ENCODE data around the gene SLC25A44. TPM values are rescaled to one million over a fixed set of nuclear protein-coding genes. Genes with fewer than 3 reads are reported as not detected.
"Not testable (repeated sequence)": the region's sequence is repeated elsewhere in the genome, so short reads cannot be mapped to it uniquely, and the experiment has no call there.

SLC25A44 gene
- total RNA-seq, 1 experiment from 2014 or later: 11.9 TPM

- in situ Hi-C loops (cut with HindIII; ENCODE audit: low sequenced_read_pairs): no loop called here
- DNase-seq (ENCODE audit: low spot score): no peak
Measured at GRCh38 chr1:156195853-156196252, 1.9 kb downstream of the SLC25A44 start.

- in situ Hi-C loops (cut with HindIII; ENCODE audit: low sequenced_read_pairs): no loop called here
- DNase-seq (ENCODE audit: low spot score): no peak
Measured at GRCh38 chr1:156196445-156196844, 2.5 kb downstream of the SLC25A44 start.

DNA sequence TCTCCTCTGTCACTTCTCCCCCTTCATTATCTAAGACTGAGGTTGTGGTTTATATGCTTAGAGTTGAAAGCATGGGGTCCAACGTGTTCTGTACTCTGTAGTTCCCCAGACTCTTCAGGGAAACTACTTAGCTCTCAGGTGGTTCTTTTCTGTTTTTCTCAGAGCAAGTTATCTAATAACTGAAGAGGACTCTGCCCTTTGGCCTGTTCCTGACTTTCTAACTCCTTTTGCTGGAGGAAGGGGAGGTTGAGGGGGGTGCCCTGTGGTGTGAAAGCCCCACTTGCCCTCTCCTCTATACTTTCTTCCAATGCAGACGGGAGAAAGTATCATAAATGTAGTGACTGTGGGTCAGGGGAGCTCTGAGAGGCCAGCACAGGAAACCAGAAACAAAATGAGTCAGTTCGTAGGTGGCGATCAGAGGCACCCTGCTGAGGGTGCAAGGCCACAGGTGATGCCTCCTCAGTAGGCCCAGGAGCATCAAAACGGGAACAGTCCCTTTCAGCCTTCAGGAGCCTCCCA, 5.0 kb downstream of the SLC25A44 start:
- in situ Hi-C loops (cut with HindIII; ENCODE audit: low sequenced_read_pairs): no loop called here

DNA sequence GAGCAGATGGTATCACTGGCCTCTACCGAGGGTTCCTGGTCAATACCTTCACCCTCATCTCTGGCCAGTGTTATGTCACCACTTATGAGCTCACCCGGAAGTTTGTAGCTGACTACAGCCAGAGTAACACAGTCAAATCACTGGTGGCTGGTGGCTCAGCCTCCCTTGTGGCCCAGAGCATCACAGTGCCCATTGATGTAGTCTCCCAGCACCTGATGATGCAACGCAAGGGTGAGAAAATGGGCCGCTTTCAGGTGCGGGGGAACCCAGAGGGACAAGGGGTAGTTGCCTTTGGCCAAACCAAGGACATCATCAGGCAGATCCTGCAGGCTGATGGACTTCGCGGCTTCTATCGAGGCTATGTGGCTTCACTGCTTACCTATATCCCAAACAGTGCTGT, 6.1 kb downstream of the SLC25A44 start:
- in situ Hi-C loops (cut with HindIII; ENCODE audit: low sequenced_read_pairs): no loop called here
- DNase-seq (ENCODE audit: low spot score): no peak

More for the DNA sequence above, 5.0 kb downstream of the SLC25A44 start:
- no peak for DNase-seq (ENCODE audit: low spot score)

DNA sequence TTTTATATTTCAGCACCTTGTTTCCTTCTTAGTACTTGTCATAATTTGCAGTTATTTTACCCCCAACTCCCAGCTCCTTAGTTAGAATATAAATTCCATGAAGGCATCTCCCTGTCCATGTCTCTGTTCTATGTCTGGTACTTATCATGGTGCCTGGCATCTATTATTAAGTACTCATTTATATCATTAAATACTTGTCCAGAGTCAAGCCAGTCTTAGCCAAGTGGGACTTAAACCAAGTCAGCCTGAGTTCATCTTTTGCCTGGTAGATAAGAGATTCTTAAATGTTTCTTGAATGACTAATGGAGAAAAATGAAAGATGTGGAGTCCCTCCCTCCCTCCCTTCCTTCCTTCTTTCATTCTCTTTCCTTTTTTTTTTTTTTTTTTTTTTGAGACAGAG, 9.4 kb downstream of the SLC25A44 start:
- in situ Hi-C loops (cut with HindIII; ENCODE audit: low sequenced_read_pairs): no loop called here
- no peak for DNase-seq (ENCODE audit: low spot score)

DNA sequence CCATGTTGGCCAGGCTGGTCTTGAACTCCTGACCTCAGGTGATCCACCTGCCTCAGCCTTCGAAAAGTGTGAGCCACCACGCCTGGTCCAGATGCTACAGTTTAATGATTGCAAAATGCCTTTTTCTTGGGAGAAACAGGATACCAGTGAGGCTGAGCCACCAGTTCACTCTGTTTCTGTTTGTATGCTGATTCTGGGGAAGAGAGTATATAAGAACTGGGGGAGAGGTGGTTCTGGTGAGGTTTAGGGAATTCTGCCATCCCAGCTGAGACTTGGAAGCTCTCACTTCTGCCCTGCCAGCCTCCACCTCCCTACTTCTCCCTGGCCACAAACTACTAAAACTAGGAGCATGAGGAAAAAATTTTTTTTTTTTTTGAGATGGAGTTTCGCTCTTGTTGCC, 10.8 kb downstream of the SLC25A44 start:
- no peak for DNase-seq (ENCODE audit: low spot score)
- in situ Hi-C loops (cut with HindIII; ENCODE audit: low sequenced_read_pairs): no loop called here

DNA sequence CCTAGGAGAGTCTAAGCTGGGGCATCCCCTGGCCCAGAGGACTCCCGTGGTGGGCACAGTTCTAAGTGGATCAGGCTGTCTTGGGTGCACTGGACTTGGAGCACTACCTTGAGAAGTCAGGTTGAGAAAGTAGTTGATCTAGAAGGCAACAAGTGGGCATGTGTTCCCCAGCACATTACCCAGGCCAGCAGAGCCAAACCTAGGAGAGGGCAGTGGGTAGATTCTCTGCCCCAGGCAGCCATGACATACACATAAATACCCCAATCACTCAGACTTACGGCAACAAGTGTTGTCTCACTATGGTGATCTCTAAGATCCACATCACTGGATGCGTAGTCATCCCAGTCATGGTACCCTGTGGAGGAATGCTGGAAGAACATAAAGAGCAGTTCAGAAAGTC, 17.3 kb downstream of the SLC25A44 start:
- in situ Hi-C loops (cut with HindIII; ENCODE audit: low sequenced_read_pairs): no loop called here

DNA sequence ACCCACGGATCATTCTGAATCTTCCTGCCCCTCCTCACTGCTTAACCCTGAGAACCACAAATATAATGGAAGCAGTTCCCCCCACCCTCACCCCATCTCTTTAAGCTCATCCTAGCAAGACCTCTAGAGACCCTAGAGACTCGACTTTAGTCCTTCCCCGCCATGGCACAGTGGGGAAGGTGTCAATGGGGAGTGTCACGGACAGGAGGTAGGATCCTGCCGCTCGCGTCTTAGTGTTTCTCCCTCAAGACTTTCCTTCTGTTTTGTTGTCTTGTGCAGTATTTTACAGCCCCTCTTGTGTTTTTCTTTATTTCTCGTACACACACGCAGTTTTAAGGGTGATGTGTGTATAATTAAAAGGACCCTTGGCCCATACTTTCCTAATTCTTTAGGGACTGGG, 18.2 kb downstream of the SLC25A44 start:
- in situ Hi-C loops (cut with HindIII; ENCODE audit: low sequenced_read_pairs): no loop called here
- DNase-seq (ENCODE audit: low spot score): no peak

More for the DNA sequence above, 17.3 kb downstream of the SLC25A44 start:
- DNase-seq (ENCODE audit: low spot score): no peak

DNA sequence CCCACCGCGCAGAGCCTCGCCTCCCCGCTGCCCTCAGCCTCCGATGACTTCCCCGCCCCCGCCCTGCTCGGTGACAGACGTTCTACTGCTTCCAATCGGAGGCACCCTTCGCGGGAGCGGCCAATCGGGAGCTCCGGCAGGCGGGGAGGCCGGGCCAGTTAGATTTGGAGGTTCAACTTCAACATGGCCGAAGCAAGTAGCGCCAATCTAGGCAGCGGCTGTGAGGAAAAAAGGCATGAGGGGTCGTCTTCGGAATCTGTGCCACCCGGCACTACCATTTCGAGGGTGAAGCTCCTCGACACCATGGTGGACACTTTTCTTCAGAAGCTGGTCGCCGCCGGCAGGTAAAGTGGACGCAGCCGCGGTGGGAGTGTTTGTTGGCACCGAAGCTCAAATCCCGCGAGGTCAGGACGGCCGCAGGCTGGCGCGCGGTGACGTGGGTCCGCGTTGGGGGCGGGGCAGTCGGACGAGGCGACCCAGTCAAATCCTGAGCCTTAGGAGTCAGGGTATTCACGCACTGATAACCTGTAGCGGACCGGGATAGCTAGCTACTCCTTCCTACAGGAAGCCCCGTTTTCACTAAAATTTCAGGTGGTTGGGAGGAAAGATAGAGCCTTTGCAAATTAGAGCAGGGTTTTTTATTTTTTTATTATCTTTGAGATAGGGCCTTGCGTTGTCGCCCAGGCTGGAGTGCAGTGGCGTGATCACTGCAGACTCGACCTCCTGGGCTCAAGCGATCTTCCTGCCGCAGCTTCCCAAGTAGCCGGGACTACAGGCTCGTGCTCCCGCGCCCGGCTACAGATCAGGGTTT, 19.1 kb downstream of the SLC25A44 start, which contains the start of gene PMF1:
PMF1 (plus strand) TSS at position 175 of the 811 bp plus-strand sequence; CDS start at position 184, 9 bp downstream.
- in situ Hi-C loops (cut with HindIII; ENCODE audit: low sequenced_read_pairs): no loop called here
- peak; percentile 97 for DNase-seq (ENCODE audit: low spot score)

DNA sequence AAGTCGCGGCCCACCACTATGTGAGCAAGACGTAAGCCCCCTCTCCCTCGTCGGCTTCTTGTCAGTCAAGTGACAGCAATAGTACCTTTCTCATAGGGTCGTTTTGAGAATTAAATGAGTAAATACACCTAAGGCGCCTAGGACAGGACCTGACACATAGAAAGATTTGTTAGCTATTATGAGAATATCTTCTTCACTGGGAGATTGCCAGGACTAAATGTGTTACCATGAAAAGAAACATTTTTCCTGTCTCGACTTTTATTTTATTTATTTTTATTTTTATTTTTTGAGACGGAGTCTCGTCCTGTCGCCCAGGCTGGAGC, 19.7 kb downstream of the SLC25A44 start:
- in situ Hi-C loops (cut with HindIII; ENCODE audit: low sequenced_read_pairs): no loop called here
- DNase-seq (ENCODE audit: low spot score): no peak

DNA sequence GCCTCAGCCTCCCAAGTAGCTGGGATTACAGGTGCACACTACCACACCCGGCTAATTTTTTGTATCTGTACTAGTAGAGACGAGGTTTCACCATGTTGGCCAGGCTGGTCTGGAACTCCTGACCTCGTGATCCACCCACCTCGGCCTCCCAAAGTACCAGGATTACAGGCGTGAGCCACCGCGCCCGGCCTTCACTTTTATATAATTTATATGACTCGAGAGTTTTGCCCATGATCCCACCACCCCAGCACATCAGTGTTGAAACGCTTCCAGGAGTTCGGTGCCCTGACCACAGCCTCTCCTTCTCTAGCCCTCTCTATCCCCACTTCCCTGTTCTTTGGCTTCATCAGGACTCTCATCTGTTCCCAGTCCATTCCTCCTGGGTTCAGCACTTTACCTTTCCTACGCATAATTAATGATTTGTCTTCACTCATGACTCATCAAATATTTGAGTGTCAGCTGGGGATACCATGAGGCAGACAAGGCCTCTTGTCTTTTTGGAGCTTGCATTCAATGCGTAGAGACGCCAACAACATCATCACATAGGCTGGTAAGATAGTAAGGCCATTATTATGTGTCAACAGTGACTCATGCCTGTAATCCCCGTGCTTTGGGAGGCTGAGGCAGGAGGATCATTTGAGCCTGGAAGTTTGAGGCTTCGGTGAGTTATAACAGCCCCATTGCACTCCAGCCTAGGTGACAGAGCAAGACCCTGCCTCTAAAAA, 20.3 kb downstream of the SLC25A44 start:
- in situ Hi-C loops (cut with HindIII; ENCODE audit: low sequenced_read_pairs): no loop called here
- no peak for DNase-seq (ENCODE audit: low spot score)

DNA sequence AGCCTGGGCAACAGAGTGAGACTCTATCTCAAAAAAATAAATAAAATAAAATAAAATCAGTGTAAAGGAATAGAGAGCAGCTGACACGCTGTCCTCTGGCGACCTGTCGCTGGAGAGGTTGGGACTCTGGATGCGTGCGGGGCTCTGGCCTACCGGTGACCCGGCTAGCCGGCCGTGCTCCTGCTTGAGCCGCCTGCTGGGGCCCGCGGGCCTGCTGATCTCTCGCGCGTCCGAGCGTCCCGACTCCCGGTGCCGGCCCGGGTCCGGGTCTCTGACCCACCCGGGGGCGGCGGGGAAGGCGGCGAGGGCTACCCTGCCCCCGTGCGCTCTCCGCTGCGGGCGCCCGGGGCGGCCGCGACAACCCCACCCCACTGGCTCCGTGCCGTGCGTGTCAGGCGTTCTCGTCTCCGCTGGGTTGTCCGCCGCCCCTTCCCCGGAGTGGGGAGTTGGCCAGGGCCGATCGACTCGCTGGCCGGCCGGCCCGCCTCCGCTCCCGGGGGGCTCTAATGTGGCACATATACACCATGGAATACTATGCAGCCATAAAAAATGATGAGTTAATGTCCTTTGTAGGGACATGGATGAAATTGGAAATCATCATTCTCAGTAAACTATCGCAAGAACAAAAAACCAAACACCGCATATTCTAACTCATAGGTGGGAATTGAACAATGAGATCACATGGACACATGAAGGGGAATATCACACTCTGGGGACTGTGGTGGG, 22.6 kb downstream of the SLC25A44 start:
- DNase-seq (ENCODE audit: low spot score); in situ Hi-C loops (cut with HindIII; ENCODE audit: low sequenced_read_pairs): not testable (repeated sequence)

DNA sequence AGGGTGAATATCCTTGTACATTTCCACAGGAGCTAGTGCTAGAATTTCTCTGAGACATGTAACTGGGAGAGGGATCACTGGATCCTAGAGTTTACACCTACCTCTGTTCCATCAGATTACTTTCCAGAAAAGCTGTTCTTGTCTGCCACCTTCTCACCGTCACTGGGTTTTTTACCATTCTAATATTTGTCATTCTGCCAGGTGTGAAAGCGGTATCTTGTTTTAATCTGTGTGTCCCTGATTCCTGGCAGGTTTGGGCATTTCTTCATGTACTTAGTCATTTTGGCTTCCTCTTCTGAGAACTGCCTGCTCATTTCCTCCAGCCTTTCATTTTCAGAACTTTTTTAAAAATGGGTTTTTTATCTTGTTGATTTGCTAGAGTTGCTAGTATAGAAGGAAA, 24.0 kb downstream of the SLC25A44 start:
- in situ Hi-C loops (cut with HindIII; ENCODE audit: low sequenced_read_pairs): no loop called here
- no peak for DNase-seq (ENCODE audit: low spot score)

DNA sequence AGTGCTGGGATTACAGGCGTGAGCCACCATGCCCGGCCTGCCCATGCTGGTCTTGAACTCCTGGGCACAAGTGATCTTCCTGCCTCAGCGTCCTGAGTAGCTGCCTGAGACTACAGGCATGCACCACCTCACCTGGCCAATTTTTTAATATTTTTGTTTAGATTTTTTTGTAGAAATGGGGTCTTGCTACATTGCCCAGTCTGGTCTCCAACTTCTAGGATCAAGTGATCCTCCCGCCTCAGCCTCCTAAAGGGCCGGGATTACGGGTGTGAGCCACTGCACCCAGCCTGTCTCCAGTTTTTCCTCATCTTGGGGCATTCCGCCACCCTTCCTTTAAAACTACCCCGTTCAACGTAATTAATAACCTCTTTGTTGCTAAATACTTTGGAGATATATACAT, 26.3 kb downstream of the SLC25A44 start:
- in situ Hi-C loops (cut with HindIII; ENCODE audit: low sequenced_read_pairs): loop anchor here (10.0 kb wide), 1 partner anchor 85 kb away; no protein-coding TSS in a partner anchor
- DNase-seq (ENCODE audit: low spot score): no peak

DNA sequence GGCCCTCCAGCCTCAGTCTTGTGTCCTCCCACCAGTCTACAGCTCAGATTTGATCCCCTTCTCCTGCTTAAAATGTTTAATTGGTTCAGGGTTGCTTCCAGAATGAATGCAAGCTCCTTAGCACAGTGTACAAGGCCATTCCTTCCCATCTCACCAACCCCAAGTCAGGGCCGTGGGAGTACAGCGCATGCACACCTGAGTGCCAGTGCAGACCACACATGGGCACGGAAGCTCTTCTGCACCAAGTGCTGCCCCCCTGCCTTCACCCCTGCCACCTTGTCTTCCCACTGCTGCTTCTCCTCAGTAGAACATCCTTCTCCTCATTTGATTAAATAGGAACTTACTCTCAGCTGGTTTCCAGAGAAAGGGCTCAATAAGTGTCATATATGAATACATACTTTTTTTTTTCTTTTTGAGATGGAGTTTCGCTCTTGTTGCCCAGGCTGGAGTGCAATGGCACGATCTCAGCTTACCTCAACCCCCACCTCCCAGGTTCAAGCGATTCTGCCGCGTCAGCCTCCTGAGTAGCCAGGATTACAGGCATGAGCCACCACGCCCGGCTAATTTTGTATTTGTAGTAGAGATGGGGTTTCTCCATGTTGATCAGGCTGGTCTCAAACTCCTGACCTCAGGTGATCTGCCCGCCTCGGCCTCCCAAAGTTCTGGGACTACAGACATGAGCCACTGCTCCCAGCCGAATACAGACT, 28.2 kb downstream of the SLC25A44 start:
- DNase-seq (ENCODE audit: low spot score): no peak
- in situ Hi-C loops (cut with HindIII; ENCODE audit: low sequenced_read_pairs): loop anchor here (10.0 kb wide), 1 partner anchor 87 kb away; no protein-coding TSS in a partner anchor

GRCh38 chr1:156225677-156226014, 31.7 kb downstream of the SLC25A44 start:
- no peak for DNase-seq (ENCODE audit: low spot score)
- in situ Hi-C loops (cut with HindIII; ENCODE audit: low sequenced_read_pairs): loop anchor here (10.0 kb wide), 1 partner anchor 91 kb away; no protein-coding TSS in a partner anchor

DNA sequence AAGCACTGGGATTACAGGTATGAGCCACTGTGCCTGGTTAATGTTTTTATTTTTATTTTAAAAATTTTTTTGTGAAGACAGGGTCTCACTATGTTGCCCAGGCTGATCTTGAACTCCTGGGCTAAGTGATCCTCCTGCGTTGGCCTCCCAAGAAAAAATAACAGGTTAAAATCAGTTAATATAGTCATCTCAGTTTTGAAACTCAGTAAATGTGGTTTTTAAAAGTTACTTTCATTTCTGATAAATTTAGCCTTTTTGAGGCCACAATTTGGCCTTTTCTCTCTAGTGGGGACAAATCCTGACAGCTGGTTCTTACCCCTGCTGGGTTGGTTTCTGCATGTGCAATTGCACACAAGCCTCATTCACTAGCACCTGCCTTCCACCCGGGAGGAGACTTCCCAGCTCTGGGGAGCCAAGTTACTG, 32.2 kb downstream of the SLC25A44 start:
- in situ Hi-C loops (cut with HindIII; ENCODE audit: low sequenced_read_pairs): loop anchor here (10.0 kb wide), 1 partner anchor 91 kb away; no protein-coding TSS in a partner anchor

GRCh38 chr1:156226782-156227181, 32.9 kb downstream of the SLC25A44 start:
- DNase-seq (ENCODE audit: low spot score): no peak
- in situ Hi-C loops (cut with HindIII; ENCODE audit: low sequenced_read_pairs): loop anchor here (10.0 kb wide), 1 partner anchor 92 kb away; no protein-coding TSS in a partner anchor

More for the DNA sequence above, 32.2 kb downstream of the SLC25A44 start:
- no peak for DNase-seq (ENCODE audit: low spot score)

DNA sequence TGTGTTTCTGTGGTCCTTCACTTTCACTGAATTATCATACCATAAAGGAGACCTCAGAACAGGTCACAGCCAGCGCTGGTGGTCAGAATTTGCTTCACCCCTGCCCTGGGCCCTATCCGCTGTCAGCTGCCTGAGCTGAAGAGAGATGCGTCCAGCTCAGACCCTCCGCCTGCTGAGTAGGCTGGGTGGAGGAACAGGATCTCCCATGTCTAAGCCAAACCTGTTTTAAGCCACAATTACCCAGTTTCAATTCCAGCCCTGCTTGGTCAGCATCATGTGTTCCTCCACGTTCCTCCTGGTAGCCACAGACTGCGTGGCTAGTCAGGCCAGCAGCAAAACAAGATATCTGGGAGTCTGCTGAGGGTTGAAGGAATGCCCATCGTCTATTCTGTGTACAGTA, 34.6 kb downstream of the SLC25A44 start:
- DNase-seq (ENCODE audit: low spot score): no peak
- in situ Hi-C loops (cut with HindIII; ENCODE audit: low sequenced_read_pairs): loop anchor here (10.0 kb wide), 1 partner anchor 94 kb away; no protein-coding TSS in a partner anchor

Measured in G401 (cell line).